Lower lobe of right lung (tissue), 2 donors: ENCODE measurements around the gene ISLR. TPM values are rescaled to one million over a fixed set of nuclear protein-coding genes. Genes with fewer than 3 reads are reported as not detected.
A peak's percentile ranks its signal among the peaks of the same experiment; 100 is the strongest.

Source experiments
- ATAC-seq, 2 donors: fragments of 200-7000 bp; cut with Tn5 transposase; one replicate each; pipeline ENCODE4 v1.9.1; 2020 to 2022; ENCODE audit warnings: mild to moderate bottlenecking in 2 of 2, moderate library complexity in 2 of 2
- DNase-seq: peaks from one replicate; pipeline ENCODE4 v3.0.0-alpha.2; 2020
- H3K27ac ChIP-seq: fragments of 200-600 bp; one replicate; pipeline ENCODE4 v1.8.0; 2022
- H3K27me3 ChIP-seq: fragments of 200-600 bp; one replicate; pipeline ENCODE4 v1.8.0; 2022; ENCODE audit warnings: low read depth
- H3K36me3 ChIP-seq: fragments of 200-600 bp; one replicate; pipeline ENCODE4 v1.8.0; 2022; ENCODE audit warnings: mild to moderate bottlenecking
- H3K4me1 ChIP-seq: fragments of 200-600 bp; one replicate; pipeline ENCODE4 v1.8.0; 2022
- H3K4me3 ChIP-seq: fragments of 200-600 bp; one replicate; pipeline ENCODE4 v1.8.0; 2022; ENCODE audit warnings: mild to moderate bottlenecking
- H3K9me3 ChIP-seq: fragments of 200-600 bp; one replicate; pipeline ENCODE4 v1.8.0; 2022
- intact Hi-C: fragments of 100-400 bp; cut with DNase I; formaldehyde crosslinking; loops from one replicate; pipeline ENCODE4 v1.11.0; 2022
- total RNA-seq: library from RNA; stranded (reverse); fragmentation: NEBNext Ultra II Directional; extraction: Animal tissue kit (Norgen Biotek cat#: 25700); gene quantifications from one replicate; pipeline ENCODE4 v1.2.1, GENCODE V29; 2021
- TF ChIP-seq, protein P1 (sequence below): fragments of 200-600 bp; IDR thresholded peaks from one replicate; pipeline ENCODE4 v1.8.0; 2022; ENCODE audit warnings: antibody characterized with exemption, mild to moderate bottlenecking
- donor health status: DM: no; HTN: yes; CAD: no; lungs with severe emphysema.

Gene ISLR
- total RNA-seq, 1 donor from 2014 or later: 24.0 TPM

DNA sequence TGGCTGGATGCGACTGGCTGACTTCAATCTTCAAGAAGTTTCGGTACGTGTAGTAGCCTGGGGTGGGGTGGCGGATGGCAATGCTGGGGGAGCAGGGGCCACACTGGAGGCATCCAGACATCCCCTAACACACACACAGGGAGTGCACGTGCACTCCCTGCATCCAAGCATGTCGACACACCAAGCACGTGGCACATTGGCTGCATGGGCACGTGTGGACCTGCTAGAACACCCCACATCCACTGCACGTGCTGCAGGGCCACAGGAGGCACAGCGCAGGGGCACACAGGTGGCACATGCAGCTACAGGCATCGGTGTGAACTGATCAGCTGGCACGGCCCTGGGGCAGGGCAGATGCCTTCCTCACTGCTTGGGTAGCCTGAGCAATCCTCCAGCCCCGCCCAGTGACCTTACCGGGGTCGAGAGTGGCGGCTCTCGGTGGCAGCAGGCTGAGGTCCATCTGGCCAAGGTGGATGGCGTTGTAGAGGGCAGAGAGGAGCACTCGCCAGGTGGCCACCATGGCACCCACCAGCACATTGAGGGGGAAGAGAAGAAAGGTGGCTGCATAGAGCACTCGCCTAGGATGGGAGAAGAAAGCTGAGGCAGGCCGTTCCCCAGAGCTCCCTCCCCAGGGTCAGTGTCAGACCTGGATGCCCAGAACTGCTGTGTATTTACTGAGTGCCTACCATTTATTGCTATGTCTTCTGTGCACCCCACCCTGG lies 7.5 kb downstream of the ISLR start:
- no peak overlapping the region for H3K4me3 ChIP-seq
- no peaks in the 10 kb centered on the region for H3K27me3 ChIP-seq
- no peak for ATAC-seq
- intact Hi-C loops: no loop called here
- H3K9me3 ChIP-seq: no peaks in the 10 kb centered on the region
- peaks cover 36% of the 10 kb centered on the region for H3K4me1 ChIP-seq
- TF ChIP-seq, protein P1, sequence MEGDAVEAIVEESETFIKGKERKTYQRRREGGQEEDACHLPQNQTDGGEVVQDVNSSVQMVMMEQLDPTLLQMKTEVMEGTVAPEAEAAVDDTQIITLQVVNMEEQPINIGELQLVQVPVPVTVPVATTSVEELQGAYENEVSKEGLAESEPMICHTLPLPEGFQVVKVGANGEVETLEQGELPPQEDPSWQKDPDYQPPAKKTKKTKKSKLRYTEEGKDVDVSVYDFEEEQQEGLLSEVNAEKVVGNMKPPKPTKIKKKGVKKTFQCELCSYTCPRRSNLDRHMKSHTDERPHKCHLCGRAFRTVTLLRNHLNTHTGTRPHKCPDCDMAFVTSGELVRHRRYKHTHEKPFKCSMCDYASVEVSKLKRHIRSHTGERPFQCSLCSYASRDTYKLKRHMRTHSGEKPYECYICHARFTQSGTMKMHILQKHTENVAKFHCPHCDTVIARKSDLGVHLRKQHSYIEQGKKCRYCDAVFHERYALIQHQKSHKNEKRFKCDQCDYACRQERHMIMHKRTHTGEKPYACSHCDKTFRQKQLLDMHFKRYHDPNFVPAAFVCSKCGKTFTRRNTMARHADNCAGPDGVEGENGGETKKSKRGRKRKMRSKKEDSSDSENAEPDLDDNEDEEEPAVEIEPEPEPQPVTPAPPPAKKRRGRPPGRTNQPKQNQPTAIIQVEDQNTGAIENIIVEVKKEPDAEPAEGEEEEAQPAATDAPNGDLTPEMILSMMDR: no peak
- peak; percentile 41 for DNase-seq
- no peaks in the 10 kb centered on the region for H3K36me3 ChIP-seq
- H3K27ac ChIP-seq: no peak overlapping the region

DNA sequence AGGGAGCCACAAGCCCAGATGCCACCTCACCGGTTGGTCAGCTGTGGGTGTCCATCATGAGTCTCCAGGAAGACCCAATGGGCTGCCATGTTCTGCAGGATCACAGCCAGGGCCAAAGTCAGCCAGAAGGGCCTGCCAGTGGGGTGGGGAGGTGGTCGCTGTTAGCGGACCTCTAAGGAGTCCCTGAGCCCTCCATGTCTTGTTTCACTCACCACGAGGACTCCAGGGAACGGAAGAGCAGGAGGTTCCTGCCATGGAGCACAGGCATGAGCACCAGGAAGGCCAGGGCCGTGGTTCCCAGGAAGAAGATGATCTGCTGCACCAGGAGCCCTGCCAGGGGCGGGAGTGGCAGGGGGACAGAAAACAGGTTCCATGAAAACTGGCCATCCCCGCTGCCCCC lies 8.6 kb downstream of the ISLR start:
- Histone ChIP-seq H3K4me3 (no peak overlapping the region), H3K36me3 (no peaks in the 10 kb centered on the region), H3K27ac (no peak overlapping the region), H3K4me1 (peaks cover 27% of the 10 kb centered on the region), H3K9me3 (no peaks in the 10 kb centered on the region), H3K27me3 (no peaks in the 10 kb centered on the region)
- no peak for ATAC-seq
- intact Hi-C loops: no loop called here
- peak; percentile 25 for DNase-seq
- TF ChIP-seq, protein P1: no peak

DNA sequence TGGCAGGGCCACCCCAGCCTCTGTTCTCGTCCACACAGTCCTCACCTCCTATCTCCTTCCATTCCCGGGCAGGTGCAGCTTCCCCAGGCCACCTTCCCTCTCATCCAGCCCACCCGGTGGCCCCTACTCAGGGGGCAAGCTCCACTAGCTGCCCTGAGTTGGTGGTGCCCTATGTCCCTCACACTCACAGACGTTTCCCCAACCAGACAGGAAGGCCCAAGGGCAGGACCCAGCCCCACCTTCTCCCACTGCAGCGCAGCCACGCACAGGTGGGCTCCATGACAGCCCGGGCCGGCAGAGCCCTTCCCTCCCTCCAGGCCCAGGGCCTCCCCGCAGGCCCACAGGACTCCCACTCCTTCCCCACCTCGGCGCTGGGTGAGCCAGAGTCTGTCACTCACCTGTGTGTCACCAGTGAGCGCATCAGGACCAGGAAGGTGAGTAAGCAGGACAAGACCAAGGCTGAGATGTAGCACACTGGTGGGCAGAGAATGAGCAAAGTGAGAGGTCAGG lies 11.1 kb downstream of the ISLR start:
- no peaks in the 10 kb centered on the region for H3K27me3 ChIP-seq
- H3K9me3 ChIP-seq: no peaks in the 10 kb centered on the region
- DNase-seq (no peak), ATAC-seq (no peak)
- peaks cover 9% of the 10 kb centered on the region for H3K4me1 ChIP-seq
- TF ChIP-seq, protein P1: no peak
- H3K36me3 ChIP-seq: no peaks in the 10 kb centered on the region
- no peak overlapping the region for H3K4me3 ChIP-seq
- no peak overlapping the region for H3K27ac ChIP-seq
- intact Hi-C loops: no loop called here

DNA sequence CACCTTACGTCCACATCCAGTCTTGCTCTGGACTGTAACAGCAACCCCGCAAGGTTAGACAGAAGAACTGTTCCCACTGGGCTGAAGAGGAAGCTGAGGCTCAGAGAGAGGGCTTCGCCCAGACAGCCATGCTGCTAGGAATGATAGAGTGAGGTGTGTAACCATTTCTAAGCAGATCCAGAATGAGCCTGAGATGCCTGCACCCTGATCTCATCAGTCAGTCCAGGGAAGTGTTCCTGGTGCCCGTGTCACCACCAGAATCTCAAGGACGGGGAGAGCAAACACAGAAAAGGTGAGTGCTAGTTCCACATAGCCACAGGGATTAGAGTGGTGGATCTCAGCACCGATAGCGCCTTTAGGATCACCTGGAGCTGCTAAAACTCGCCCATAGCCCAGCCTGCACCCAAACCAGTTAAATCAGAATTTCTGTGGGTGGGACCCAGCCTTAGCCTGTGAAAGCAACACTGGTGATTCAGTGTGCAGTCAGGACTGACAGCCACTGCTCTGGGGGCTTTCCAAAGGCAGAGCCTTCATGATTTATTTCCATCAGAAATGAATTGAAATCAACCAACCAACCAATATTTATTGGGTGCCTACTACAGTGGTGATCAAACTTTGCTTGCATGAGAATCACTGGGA lies 12.3 kb downstream of the ISLR start:
- H3K4me1 ChIP-seq: no peaks in the 10 kb centered on the region
- no peaks in the 10 kb centered on the region for H3K36me3 ChIP-seq
- H3K4me3 ChIP-seq: no peak overlapping the region
- ATAC-seq: no peak
- TF ChIP-seq, protein P1: no peak
- intact Hi-C loops: no loop called here
- no peak overlapping the region for H3K27ac ChIP-seq
- H3K9me3 ChIP-seq: no peaks in the 10 kb centered on the region
- no peaks in the 10 kb centered on the region for H3K27me3 ChIP-seq
- no peak for DNase-seq

DNA sequence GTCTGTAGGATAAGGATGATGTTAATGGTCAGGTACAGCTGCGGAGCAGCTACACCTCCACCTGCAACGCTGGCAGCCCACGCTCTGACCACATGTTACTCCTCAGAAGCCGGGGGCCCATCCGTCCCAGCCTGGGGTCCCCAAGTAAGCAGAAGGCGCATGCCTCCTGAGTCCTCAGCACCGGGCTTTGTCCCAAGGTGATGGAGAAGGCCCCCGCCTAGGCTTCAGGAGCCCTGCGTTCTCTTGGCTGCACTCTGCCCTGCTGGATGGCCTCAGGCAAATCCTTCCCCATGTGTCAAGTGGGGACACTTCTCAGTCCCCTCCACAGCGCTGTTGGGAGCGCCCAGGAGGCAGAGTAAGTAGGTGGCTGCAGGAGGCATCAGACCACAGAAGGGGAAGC lies 14.7 kb downstream of the ISLR start:
- Histone ChIP-seq H3K4me1 (no peaks in the 10 kb centered on the region), H3K4me3 (no peak overlapping the region), H3K27me3 (no peaks in the 10 kb centered on the region), H3K9me3 (no peaks in the 10 kb centered on the region), H3K36me3 (no peaks in the 10 kb centered on the region), H3K27ac (no peak overlapping the region)
- intact Hi-C loops: no loop called here
- DNase-seq (no peak), ATAC-seq (no peak)
- TF ChIP-seq, protein P1: no peak
